WTC11 (cell line): Measurements from ENCODE around the gene AMD1. TPM values are rescaled to one million over a fixed set of nuclear protein-coding genes. Genes with fewer than 3 reads are reported as not detected.

Experiments used
- ATAC-seq: fragments of 200-7000 bp; cut with Tn5 transposase; 2 replicates; pipeline ENCODE4 v1.10.0; 2021; ENCODE audit warnings: mild to moderate bottlenecking, moderate library complexity
- CTCF ChIA-PET: fragments of 300-600 bp; sonication (Branson Sonifier 250); formaldehyde crosslinking; loops from one replicate; lab custom pipeline; 2021; ENCODE audit warnings: antibody characterized with exemption; lab: Charles Lee
- POLR2A ChIA-PET: fragments of 350-600 bp; sonication (Branson Sonifier 250); formaldehyde crosslinking; loops from one replicate; lab custom pipeline; 2021; ENCODE audit warnings: antibody characterized with exemption; lab: Charles Lee
- DNase-seq: peaks from one replicate; pipeline ENCODE4 v3.0.0; 2021; ENCODE audit warnings: low spot score
- H3K27ac Mint-ChIP-seq: 2 replicates; pipeline ENCODE4 v1.8.0; 2021; ENCODE audit warnings: mixed read lengths
- H3K27me3 Mint-ChIP-seq: 2 replicates; pipeline ENCODE4 v1.8.0; 2021; ENCODE audit warnings: low read depth, mild to moderate bottlenecking, moderate library complexity, mixed read lengths
- H3K36me3 Mint-ChIP-seq: 2 replicates; pipeline ENCODE4 v1.8.0; 2021; ENCODE audit warnings: mixed read lengths
- H3K4me1 Mint-ChIP-seq: 2 replicates; pipeline ENCODE4 v1.8.0; 2022; ENCODE audit warnings: mixed read lengths
- H3K4me3 Mint-ChIP-seq: 2 replicates; pipeline ENCODE4 v1.8.0; 2021; ENCODE audit warnings: mild to moderate bottlenecking, moderate library complexity, mixed read lengths
- H3K9me3 Mint-ChIP-seq: 2 replicates; pipeline ENCODE4 v1.8.0; 2021; ENCODE audit warnings: mixed read lengths
- ATF1 ChIP-seq: sonication (generic); formaldehyde crosslinking; IDR thresholded peaks from 2 replicates; pipeline ENCODE4 v1.8.1; 2023; ENCODE audit warnings: mild to moderate bottlenecking, moderate library complexity, missing genetic modification reagents
- CREM ChIP-seq: sonication (generic); formaldehyde crosslinking; IDR thresholded peaks from 2 replicates; pipeline ENCODE4 v1.8.1; 2022; ENCODE audit warnings: mild to moderate bottlenecking, missing genetic modification reagents, moderate library complexity
- ESRRA ChIP-seq: sonication (generic); formaldehyde crosslinking; IDR thresholded peaks from 2 replicates; pipeline ENCODE4 v1.8.1; 2022; ENCODE audit warnings: mild to moderate bottlenecking, missing genetic modification reagents, borderline replicate concordance
- FOXP1 ChIP-seq: sonication (generic); formaldehyde crosslinking; IDR thresholded peaks from 2 replicates; pipeline ENCODE4 v1.8.0; 2022; ENCODE audit warnings: missing genetic modification reagents, mild to moderate bottlenecking, moderate library complexity, borderline replicate concordance
- GRHL2 ChIP-seq: fragments of 250-450 bp; sonication (Bioruptor Pico); IDR thresholded peaks from 2 replicates; pipeline ENCODE4 v1.8.0; 2022; ENCODE audit warnings: mild to moderate bottlenecking, moderate library complexity; ENCODE audit not compliant: insufficient replicate concordance, severe bottlenecking
- GTF2I ChIP-seq: fragments of 250-450 bp; sonication (Bioruptor Pico); conservative IDR thresholded peaks from 2 replicates; pipeline ENCODE4 v1.4.0; 2021; ENCODE audit warnings: mild to moderate bottlenecking
- IRF2 ChIP-seq: sonication (generic); formaldehyde crosslinking; IDR thresholded peaks from 2 replicates; pipeline ENCODE4 v1.8.0; 2022; ENCODE audit warnings: low read depth, missing genetic modification reagents, borderline replicate concordance
- JAZF1 ChIP-seq: fragments of 250-450 bp; sonication (Bioruptor Pico); IDR thresholded peaks from 2 replicates; pipeline ENCODE4 v1.9.0; 2021; ENCODE audit warnings: moderate library complexity, mild to moderate bottlenecking, inconsistent platforms
- KAT7 ChIP-seq: sonication (generic); formaldehyde crosslinking; IDR thresholded peaks from 2 replicates; pipeline ENCODE4 v1.8.1; 2023; ENCODE audit warnings: missing genetic modification reagents, mild to moderate bottlenecking, borderline replicate concordance
- NFATC4 ChIP-seq: fragments of 250-450 bp; sonication (Bioruptor Pico); IDR thresholded peaks from 2 replicates; pipeline ENCODE4 v1.9.0; 2021; ENCODE audit warnings: mild to moderate bottlenecking
- NFYB ChIP-seq: sonication (generic); formaldehyde crosslinking; conservative IDR thresholded peaks from 2 replicates; pipeline ENCODE4 v1.8.0; 2022; ENCODE audit warnings: low read depth, missing genetic modification reagents
- SMAD4 ChIP-seq: sonication (generic); formaldehyde crosslinking; IDR thresholded peaks from 2 replicates; pipeline ENCODE4 v1.8.0; 2022; ENCODE audit warnings: mild to moderate bottlenecking, missing genetic modification reagents
- SP1 ChIP-seq: sonication (generic); formaldehyde crosslinking; conservative IDR thresholded peaks from 2 replicates; pipeline ENCODE4 v1.8.1; 2022; ENCODE audit warnings: missing genetic modification reagents
- TCF7 ChIP-seq: sonication (generic); formaldehyde crosslinking; IDR thresholded peaks from 2 replicates; pipeline ENCODE4 v1.8.0; 2022; ENCODE audit warnings: mild to moderate bottlenecking, low read depth, missing genetic modification reagents, moderate library complexity
- ZNF121 ChIP-seq: sonication (generic); formaldehyde crosslinking; IDR thresholded peaks from 2 replicates; pipeline ENCODE4 v1.8.0; 2023; ENCODE audit warnings: missing genetic modification reagents
- ZNF317 ChIP-seq: sonication (generic); formaldehyde crosslinking; IDR thresholded peaks from 2 replicates; pipeline ENCODE4 v1.8.1; 2023; ENCODE audit warnings: low read depth, mild to moderate bottlenecking, moderate library complexity, missing genetic modification reagents, borderline replicate concordance
- total RNA-seq: library from RNA; stranded (reverse); gene quantifications from 3 replicates; pipeline ENCODE4 v1.2.3, GENCODE V29; 2021
- TF ChIP-seq, protein P1 (sequence below): fragments of 250-450 bp; sonication (Bioruptor Pico); IDR thresholded peaks from 2 replicates; pipeline ENCODE4 v1.9.0; 2021; ENCODE audit warnings: moderate library complexity, mild to moderate bottlenecking, inconsistent platforms, borderline replicate concordance
- TF ChIP-seq, protein P2 (sequence below): sonication (generic); formaldehyde crosslinking; IDR thresholded peaks from 2 replicates; pipeline ENCODE4 v1.8.1; 2022; ENCODE audit warnings: low read depth, mild to moderate bottlenecking, moderate library complexity, missing genetic modification reagents, borderline replicate concordance
- TF ChIP-seq, protein P3 (sequence below): fragments of 200-600 bp; IDR thresholded peaks from 2 replicates; pipeline ENCODE4 v1.8.0; 2022; ENCODE audit warnings: antibody characterized with exemption
- TF ChIP-seq, protein P4 (sequence below): sonication (generic); formaldehyde crosslinking; IDR thresholded peaks from 2 replicates; pipeline ENCODE4 v1.8.0; 2022; ENCODE audit warnings: mild to moderate bottlenecking, missing genetic modification reagents
- TF ChIP-seq, protein P5 (sequence below): sonication (generic); formaldehyde crosslinking; IDR thresholded peaks from 2 replicates; pipeline ENCODE4 v1.8.1; 2022; ENCODE audit warnings: missing genetic modification reagents, borderline replicate concordance
- TF ChIP-seq, protein P6 (sequence below): sonication (generic); formaldehyde crosslinking; IDR thresholded peaks from 2 replicates; pipeline ENCODE4 v1.8.1; 2022; ENCODE audit warnings: mild to moderate bottlenecking, moderate library complexity, missing genetic modification reagents

The AMD1 gene
- total RNA-seq, 1 experiment from 2014 or later: 122 TPM

DNA sequence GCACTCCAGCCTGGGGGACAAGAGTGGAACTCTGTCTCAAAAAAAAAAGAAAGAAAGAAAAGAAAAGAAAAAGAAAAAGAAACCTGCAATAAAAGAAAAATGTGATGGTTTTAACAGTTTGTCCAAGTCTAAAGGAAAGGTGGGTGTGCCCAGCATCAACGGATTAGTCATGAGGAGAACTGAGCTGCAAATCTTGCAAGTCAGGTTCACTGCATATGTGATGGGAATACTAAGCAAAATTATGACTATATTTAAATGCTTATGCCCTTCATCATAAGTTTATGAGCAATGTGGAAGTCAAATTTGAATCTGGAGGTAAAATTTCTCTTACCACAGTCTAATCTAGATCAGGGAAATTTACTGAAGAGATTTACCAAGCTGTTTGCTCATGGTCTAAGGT, 46.2 kb upstream of the AMD1 start (continued):
- TF ChIP-seq, protein P1, sequence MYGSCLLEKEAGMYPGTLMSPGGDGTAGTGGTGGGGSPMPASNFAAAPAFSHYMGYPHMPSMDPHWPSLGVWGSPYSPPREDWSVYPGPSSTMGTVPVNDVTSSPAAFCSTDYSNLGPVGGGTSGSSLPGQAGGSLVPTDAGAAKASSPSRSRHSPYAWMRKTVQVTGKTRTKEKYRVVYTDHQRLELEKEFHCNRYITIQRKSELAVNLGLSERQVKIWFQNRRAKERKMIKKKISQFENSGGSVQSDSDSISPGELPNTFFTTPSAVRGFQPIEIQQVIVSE (CRISPR knock-in tag): no peak
- TF ChIP-seq CREM (no peak), TCF7 (no peak), ZNF317 (CRISPR knock-in tag) (no peak), NFYB (CRISPR knock-in tag) (no peak), SP1 (CRISPR knock-in tag) (no peak), ATF1 (no peak), ESRRA (CRISPR knock-in tag) (no peak), ZNF121 (CRISPR knock-in tag) (no peak)
- TF ChIP-seq, protein P2, sequence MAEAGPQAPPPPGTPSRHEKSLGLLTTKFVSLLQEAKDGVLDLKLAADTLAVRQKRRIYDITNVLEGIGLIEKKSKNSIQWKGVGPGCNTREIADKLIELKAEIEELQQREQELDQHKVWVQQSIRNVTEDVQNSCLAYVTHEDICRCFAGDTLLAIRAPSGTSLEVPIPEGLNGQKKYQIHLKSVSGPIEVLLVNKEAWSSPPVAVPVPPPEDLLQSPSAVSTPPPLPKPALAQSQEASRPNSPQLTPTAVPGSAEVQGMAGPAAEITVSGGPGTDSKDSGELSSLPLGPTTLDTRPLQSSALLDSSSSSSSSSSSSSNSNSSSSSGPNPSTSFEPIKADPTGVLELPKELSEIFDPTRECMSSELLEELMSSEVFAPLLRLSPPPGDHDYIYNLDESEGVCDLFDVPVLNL (CRISPR knock-in tag): no peak
- TF ChIP-seq, protein P3, sequence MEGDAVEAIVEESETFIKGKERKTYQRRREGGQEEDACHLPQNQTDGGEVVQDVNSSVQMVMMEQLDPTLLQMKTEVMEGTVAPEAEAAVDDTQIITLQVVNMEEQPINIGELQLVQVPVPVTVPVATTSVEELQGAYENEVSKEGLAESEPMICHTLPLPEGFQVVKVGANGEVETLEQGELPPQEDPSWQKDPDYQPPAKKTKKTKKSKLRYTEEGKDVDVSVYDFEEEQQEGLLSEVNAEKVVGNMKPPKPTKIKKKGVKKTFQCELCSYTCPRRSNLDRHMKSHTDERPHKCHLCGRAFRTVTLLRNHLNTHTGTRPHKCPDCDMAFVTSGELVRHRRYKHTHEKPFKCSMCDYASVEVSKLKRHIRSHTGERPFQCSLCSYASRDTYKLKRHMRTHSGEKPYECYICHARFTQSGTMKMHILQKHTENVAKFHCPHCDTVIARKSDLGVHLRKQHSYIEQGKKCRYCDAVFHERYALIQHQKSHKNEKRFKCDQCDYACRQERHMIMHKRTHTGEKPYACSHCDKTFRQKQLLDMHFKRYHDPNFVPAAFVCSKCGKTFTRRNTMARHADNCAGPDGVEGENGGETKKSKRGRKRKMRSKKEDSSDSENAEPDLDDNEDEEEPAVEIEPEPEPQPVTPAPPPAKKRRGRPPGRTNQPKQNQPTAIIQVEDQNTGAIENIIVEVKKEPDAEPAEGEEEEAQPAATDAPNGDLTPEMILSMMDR: no peak

DNA sequence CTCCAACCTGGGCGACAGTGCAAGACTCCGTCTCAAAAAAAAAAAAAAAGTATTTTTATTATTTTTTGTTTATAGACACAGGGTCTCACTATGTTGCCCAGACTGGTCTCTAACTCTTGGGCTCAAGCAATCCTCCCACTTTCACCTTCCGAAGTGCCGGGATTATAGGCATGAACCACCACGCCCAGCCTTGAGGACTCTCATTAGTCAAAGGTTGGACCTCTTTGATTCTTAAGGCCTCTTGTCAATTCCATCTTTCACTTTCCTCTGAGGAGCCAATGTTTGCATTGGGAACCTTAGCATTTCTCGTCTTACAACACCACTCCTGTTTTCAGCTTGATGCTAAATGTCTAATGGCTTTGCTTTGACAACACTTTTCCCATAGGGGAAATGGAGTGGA, 43.2 kb upstream of the AMD1 start:
- Mint-ChIP-seq H3K4me3 (no peak overlapping the region), H3K9me3 (no peaks in the 10 kb centered on the region), H3K4me1 (no peaks in the 10 kb centered on the region), H3K36me3 (no peaks in the 10 kb centered on the region), H3K27ac (no peak overlapping the region), H3K27me3 (no peaks in the 10 kb centered on the region)
- ATAC-seq (no peak), DNase-seq (no peak)
- ChIA-PET POLR2A (no interaction called here), CTCF (no interaction called here)
- TF ChIP-seq FOXP1 (CRISPR knock-in tag) (no peak), KAT7 (no peak), NFATC4 (no peak), GTF2I (CRISPR knock-in tag) (no peak), ZNF121 (CRISPR knock-in tag) (no peak)
- TF ChIP-seq, protein P2 (CRISPR knock-in tag): no peak
- TF ChIP-seq, protein P4, sequence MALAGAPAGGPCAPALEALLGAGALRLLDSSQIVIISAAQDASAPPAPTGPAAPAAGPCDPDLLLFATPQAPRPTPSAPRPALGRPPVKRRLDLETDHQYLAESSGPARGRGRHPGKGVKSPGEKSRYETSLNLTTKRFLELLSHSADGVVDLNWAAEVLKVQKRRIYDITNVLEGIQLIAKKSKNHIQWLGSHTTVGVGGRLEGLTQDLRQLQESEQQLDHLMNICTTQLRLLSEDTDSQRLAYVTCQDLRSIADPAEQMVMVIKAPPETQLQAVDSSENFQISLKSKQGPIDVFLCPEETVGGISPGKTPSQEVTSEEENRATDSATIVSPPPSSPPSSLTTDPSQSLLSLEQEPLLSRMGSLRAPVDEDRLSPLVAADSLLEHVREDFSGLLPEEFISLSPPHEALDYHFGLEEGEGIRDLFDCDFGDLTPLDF (CRISPR knock-in tag): no peak

DNA sequence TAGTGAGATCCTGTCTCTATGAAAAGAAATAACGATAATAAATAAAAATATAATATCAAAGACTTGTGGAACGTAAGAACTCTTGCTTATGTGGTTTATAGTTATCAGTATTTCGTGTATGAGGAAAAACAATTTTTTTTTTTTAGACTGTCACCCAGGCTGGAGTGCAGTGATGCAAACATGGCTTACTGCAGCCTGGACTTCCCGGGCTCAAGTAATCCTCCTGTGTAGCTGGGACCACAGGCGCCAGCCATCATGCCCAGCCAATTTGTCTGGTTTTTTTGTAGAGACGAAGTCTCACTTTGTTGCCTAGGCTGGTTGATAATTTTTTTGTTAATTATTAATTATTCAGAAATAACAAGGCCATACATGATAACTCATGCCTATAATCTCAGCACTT, 40.8 kb upstream of the AMD1 start:
- Mint-ChIP-seq H3K4me3 (no peak overlapping the region), H3K27ac (no peak overlapping the region), H3K4me1 (no peaks in the 10 kb centered on the region), H3K27me3 (no peaks in the 10 kb centered on the region), H3K9me3 (no peaks in the 10 kb centered on the region), H3K36me3 (no peaks in the 10 kb centered on the region)
- ATAC-seq (no peak), DNase-seq (no peak)
- ChIA-PET POLR2A (interaction anchor here (0.7 kb wide), 1 partner anchor 39 kb away, joined by 3 read pairs; no protein-coding TSS in a partner anchor), CTCF (no interaction called here)
- TF ChIP-seq, protein P5, sequence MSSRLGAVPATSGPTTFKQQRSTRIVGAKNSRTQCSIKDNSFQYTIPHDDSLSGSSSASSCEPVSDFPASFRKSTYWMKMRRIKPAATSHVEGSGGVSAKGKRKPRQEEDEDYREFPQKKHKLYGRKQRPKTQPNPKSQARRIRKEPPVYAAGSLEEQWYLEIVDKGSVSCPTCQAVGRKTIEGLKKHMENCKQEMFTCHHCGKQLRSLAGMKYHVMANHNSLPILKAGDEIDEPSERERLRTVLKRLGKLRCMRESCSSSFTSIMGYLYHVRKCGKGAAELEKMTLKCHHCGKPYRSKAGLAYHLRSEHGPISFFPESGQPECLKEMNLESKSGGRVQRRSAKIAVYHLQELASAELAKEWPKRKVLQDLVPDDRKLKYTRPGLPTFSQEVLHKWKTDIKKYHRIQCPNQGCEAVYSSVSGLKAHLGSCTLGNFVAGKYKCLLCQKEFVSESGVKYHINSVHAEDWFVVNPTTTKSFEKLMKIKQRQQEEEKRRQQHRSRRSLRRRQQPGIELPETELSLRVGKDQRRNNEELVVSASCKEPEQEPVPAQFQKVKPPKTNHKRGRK (CRISPR knock-in tag): no peak
- TF ChIP-seq, protein P6, sequence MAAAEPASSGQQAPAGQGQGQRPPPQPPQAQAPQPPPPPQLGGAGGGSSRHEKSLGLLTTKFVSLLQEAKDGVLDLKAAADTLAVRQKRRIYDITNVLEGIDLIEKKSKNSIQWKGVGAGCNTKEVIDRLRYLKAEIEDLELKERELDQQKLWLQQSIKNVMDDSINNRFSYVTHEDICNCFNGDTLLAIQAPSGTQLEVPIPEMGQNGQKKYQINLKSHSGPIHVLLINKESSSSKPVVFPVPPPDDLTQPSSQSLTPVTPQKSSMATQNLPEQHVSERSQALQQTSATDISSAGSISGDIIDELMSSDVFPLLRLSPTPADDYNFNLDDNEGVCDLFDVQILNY (CRISPR knock-in tag): no peak
- no peak for TF ChIP-seq SMAD4 (CRISPR knock-in tag)
- TF ChIP-seq GRHL2 (CRISPR knock-in tag): no peak
- TF ChIP-seq JAZF1: no peak
- no peak for TF ChIP-seq IRF2 (CRISPR knock-in tag)
- TF ChIP-seq, protein P4 (CRISPR knock-in tag): no peak
